ENCODE measurements around the gene RAB25. TPM values are rescaled to one million over a fixed set of nuclear protein-coding genes. Genes with fewer than 3 reads are reported as not detected.

RAB25 gene
- total and polyA plus RNA-seq, 2 of the 13 experiments (the other 11 are each of a cell fraction or from before 2014, with no cell fraction given), result 0.20 to 0.22 TPM

- no peak for TF ChIP-seq SOX6 (IDR thresholded peaks at IDR 0.05)
- TF ChIP-seq SOX6 (CRISPR knock-in tag; IDR thresholded peaks at IDR 0.05), result 0 out of 2 replicates have a peak, but pooled peaks have one; percentile 1
- peak; percentile 2; the same call in 1 of the 2 replicates for TF ChIP-seq RARA (CRISPR knock-in tag; IDR thresholded peaks at IDR 0.05)
- TF ChIP-seq SNAI1 (CRISPR knock-in tag; IDR thresholded peaks at IDR 0.05; ENCODE audit: borderline replicate concordance), result 0 out of 2 replicates have a peak, but pooled peaks have one; percentile 58
- no peak for TF ChIP-seq LBX2 (CRISPR knock-in tag; IDR thresholded peaks at IDR 0.05; ENCODE audit: borderline replicate concordance)
- TF ChIP-seq PREB (CRISPR knock-in tag; IDR thresholded peaks at IDR 0.05), result no peak
- peak; percentile 18; the same call in 1 of the 2 replicates for TF ChIP-seq RERE (CRISPR knock-in tag; IDR thresholded peaks at IDR 0.05; ENCODE audit: low read depth)
- TF ChIP-seq ZC3H4 (CRISPR knock-in tag; IDR thresholded peaks at IDR 0.05; ENCODE audit: borderline replicate concordance), result peak; percentile 82; the same call in 1 of the 2 replicates
- TF ChIP-seq KLF15 (CRISPR knock-in tag; IDR thresholded peaks at IDR 0.05; ENCODE audit: borderline replicate concordance), result no peak
- 0 out of 2 replicates have a peak, but pooled peaks have one; percentile 1 for TF ChIP-seq POGZ (CRISPR knock-in tag; IDR thresholded peaks at IDR 0.05)
- no peak for TF ChIP-seq ZNF644 (CRISPR knock-in tag; IDR thresholded peaks at IDR 0.05; ENCODE audit: low read depth)
- TF ChIP-seq ZNF776 (CRISPR knock-in tag; IDR thresholded peaks at IDR 0.05), result no peak
- TF ChIP-seq UBTF (CRISPR knock-in tag; IDR thresholded peaks at IDR 0.05), result no peak
- no peak for TF ChIP-seq DMAP1 (CRISPR knock-in tag; IDR thresholded peaks at IDR 0.05)
- TF ChIP-seq STAG1 (CRISPR knock-in tag; IDR thresholded peaks at IDR 0.05), result no peak
- no peak for TF ChIP-seq MATR3 (CRISPR knock-in tag; IDR thresholded peaks at IDR 0.05)
- TF ChIP-seq ZNF768 (CRISPR knock-in tag; IDR thresholded peaks at IDR 0.05), result no peak
- TF ChIP-seq KDM1A (CRISPR knock-in tag; IDR thresholded peaks at IDR 0.05), result no peak
- TF ChIP-seq ZNF224 (CRISPR knock-in tag; IDR thresholded peaks at IDR 0.05), result no peak
- TF ChIP-seq ZNF296 (CRISPR knock-in tag; conservative IDR thresholded peaks at IDR 0.05), result peak; percentile 62; the same call in 1 of the 2 replicates
These were observed 7.0 kb upstream of the RAB25 start, which contains the start of gene UBQLN4 (continued) for GRCh38 chr1:156053768-156054499.
